IMR-90 (cell line): ENCODE results near the gene WRAP73. TPM values are rescaled to one million over a fixed set of nuclear protein-coding genes. Genes with fewer than 3 reads are reported as not detected.

Experiments used
- ATAC-seq: fragments of 200-7000 bp; cut with Tn5 transposase; 2 replicates; pipeline ENCODE4 v1.9.1; 2020; ENCODE audit warnings: low read depth, mild to moderate bottlenecking, moderate library complexity
- BruUV-seq: library from RNA; stranded (reverse); fragments of 400-500 nt; replicated peaks from 2 replicates; lab custom pipeline; 2021; lab: Mats Ljungman, UMichigan
- CTCF ChIA-PET: fragments of 300-600 bp; formaldehyde crosslinking; extraction: SDS; loops from one replicate; lab custom pipeline; 2021; ENCODE audit warnings: antibody characterized with exemption; lab: Yijun Ruan, JAX
- POLR2A ChIA-PET: fragments of 300-600 bp; sonication (Branson Sonifier 250); formaldehyde crosslinking; loops from one replicate; lab custom pipeline; 2022; ENCODE audit warnings: antibody characterized with exemption; ENCODE audit not compliant: unreplicated experiment; lab: Charles Lee
- DNase-seq: peaks from one replicate; pipeline ENCODE4 v3.0.0; 2013
- H2AFZ ChIP-seq: replicated peaks from 2 replicates; pipeline ENCODE3; 2013; ENCODE audit warnings: low read length, mild to moderate bottlenecking; ENCODE audit not compliant: poor library complexity
- H2AK5ac ChIP-seq: 2 replicates; pipeline ENCODE4 v1.6.1; 2013; ENCODE audit warnings: low read depth, low read length, inconsistent platforms
- H2AK9ac ChIP-seq: replicated peaks from 2 replicates; pipeline ENCODE3; 2013; ENCODE audit warnings: mild to moderate bottlenecking, low read depth, low read length, moderate library complexity; ENCODE audit not compliant: poor library complexity
- H2BK120ac ChIP-seq: 2 replicates; pipeline ENCODE4 v1.6.1; 2013; ENCODE audit warnings: low read depth, low read length, inconsistent platforms
- H2BK15ac ChIP-seq: 3 replicates; pipeline ENCODE4 v1.6.1; 2013; ENCODE audit warnings: low read depth, low read length, inconsistent platforms
- H2BK20ac ChIP-seq: 2 replicates; pipeline ENCODE4 v1.6.1; 2013; ENCODE audit warnings: low read depth, mild to moderate bottlenecking, inconsistent platforms, low read length, moderate library complexity
- H2BK5ac ChIP-seq: 2 replicates; pipeline ENCODE4 v1.6.1; 2013; ENCODE audit warnings: mild to moderate bottlenecking, low read depth, low read length, inconsistent platforms; ENCODE audit not compliant: poor library complexity, severe bottlenecking
- H3K14ac ChIP-seq: replicated peaks from 2 replicates; pipeline ENCODE4 v1.6.1; 2013; ENCODE audit warnings: low read depth, low read length, inconsistent platforms
- H3K18ac ChIP-seq: 2 replicates; pipeline ENCODE4 v1.6.1; 2013; ENCODE audit warnings: low read depth, low read length, control low read depth
- H3K23ac ChIP-seq: 2 replicates; pipeline ENCODE4 v1.6.1; 2013; ENCODE audit warnings: low read depth, low read length, inconsistent platforms
- H3K27ac ChIP-seq: 2 replicates; pipeline ENCODE4 v1.5.1; 2013; ENCODE audit warnings: mild to moderate bottlenecking, control low read depth, low read length; ENCODE audit not compliant: insufficient read depth
- H3K27me3 ChIP-seq: 2 replicates; pipeline ENCODE4 v1.6.1; 2013; ENCODE audit warnings: low read length; ENCODE audit not compliant: control insufficient read depth, insufficient read depth
- H3K36me3 ChIP-seq: 2 replicates; pipeline ENCODE4 v1.6.1; 2013; ENCODE audit warnings: low read length, mixed read lengths; ENCODE audit not compliant: control insufficient read depth, insufficient read depth
- H3K4ac ChIP-seq: 2 replicates; pipeline ENCODE4 v1.6.1; 2013; ENCODE audit warnings: low read depth, low read length, inconsistent platforms
- H3K4me1 ChIP-seq: 2 replicates; pipeline ENCODE4 v1.6.1; 2013; ENCODE audit warnings: low read length, mixed read lengths; ENCODE audit not compliant: control insufficient read depth, insufficient read depth
- H3K4me2 ChIP-seq: 2 replicates; pipeline ENCODE4 v1.6.1; 2013; ENCODE audit warnings: low read depth, mild to moderate bottlenecking, control low read depth, low read length, moderate library complexity
- H3K4me3 ChIP-seq: 2 replicates; pipeline ENCODE4 v1.5.1; 2013; ENCODE audit warnings: low read depth, mild to moderate bottlenecking, control low read depth, low read length, moderate library complexity; ENCODE audit not compliant: insufficient read depth
- H3K56ac ChIP-seq: 2 replicates; pipeline ENCODE4 v1.6.1; 2013; ENCODE audit warnings: low read length, inconsistent platforms; ENCODE audit not compliant: insufficient read depth; ENCODE audit errors: extremely low read depth
- H3K79me1 ChIP-seq, 2 experiments: 2 replicates each; pipeline ENCODE4 v1.6.1; 2013; ENCODE audit warnings: low read length in 2 of 2, inconsistent platforms in 1 of 2, low read depth in 1 of 2
- H3K9ac ChIP-seq: 2 replicates; pipeline ENCODE4 v1.6.1; 2013; ENCODE audit warnings: low read depth, low read length, control low read depth
- H3K9me1 ChIP-seq: 2 replicates; pipeline ENCODE4 v1.6.1; 2013; ENCODE audit warnings: low read length, inconsistent platforms; ENCODE audit not compliant: insufficient read depth
- H3K9me3 ChIP-seq: 2 replicates; pipeline ENCODE4 v1.6.1; 2013; ENCODE audit warnings: low read length; ENCODE audit not compliant: control insufficient read depth, insufficient read depth
- H4K20me1 ChIP-seq: 2 replicates; pipeline ENCODE4 v1.6.1; 2013; ENCODE audit warnings: low read length, inconsistent platforms; ENCODE audit not compliant: insufficient read depth
- H4K5ac ChIP-seq: 2 replicates; pipeline ENCODE4 v1.6.1; 2013; ENCODE audit warnings: mild to moderate bottlenecking, low read depth, low read length, control low read depth
- H4K8ac ChIP-seq, 2 experiments: 2 replicates each; pipeline ENCODE4 v1.6.1; 2013; ENCODE audit warnings: low read depth in 2 of 2, low read length in 2 of 2, control low read depth in 1 of 2, inconsistent platforms in 1 of 2
- H4K91ac ChIP-seq: 2 replicates; pipeline ENCODE4 v1.6.1; 2013; ENCODE audit warnings: low read depth, low read length, inconsistent platforms; ENCODE audit not compliant: insufficient read depth
- CTCF ChIP-seq: conservative IDR thresholded peaks from 2 replicates; pipeline ENCODE4 v1.5.1; 2012; ENCODE audit warnings: mild to moderate bottlenecking, low read depth, low read length, improper control_type of control experiment
- MAFK ChIP-seq: IDR thresholded peaks from 2 replicates; pipeline ENCODE4 v1.6.1; 2012; ENCODE audit warnings: low read depth, low read length, improper control_type of control experiment
- MXI1 ChIP-seq: IDR thresholded peaks from 2 replicates; pipeline ENCODE4 v1.6.1; 2012; ENCODE audit warnings: low read depth, mild to moderate bottlenecking, low read length, moderate library complexity, borderline replicate concordance
- NFE2L2 ChIP-seq: fragments of 150-350 bp; IDR thresholded peaks from 2 replicates; pipeline ENCODE4 v1.6.1; 2016; ENCODE audit warnings: low read depth, mild to moderate bottlenecking, low read length
- WGBS, 2 experiments: methylation state at CpG; one replicate each; pipeline versions ENCODE4 v1.1.5 to v1.1.7; 2013; ENCODE audit warnings: missing lambda C conversion rate in 2 of 2; ENCODE audit not compliant: insufficient read length in 1 of 2; ENCODE audit errors: extremely low coverage in 2 of 2; 5-methylcytosine and 5-hydroxymethylcytosine counted together
- dilution Hi-C: fragments of 300-500 bp; cut with HindIII; formaldehyde crosslinking; loops from one replicate; pipeline ENCODE4 v1.14.3; 2018; ENCODE audit warnings: low sequenced_read_pairs; ENCODE audit not compliant: unreplicated experiment
- in situ Hi-C: fragments of 300-500 bp; cut with MboI; formaldehyde crosslinking; loops from 3 replicates; pipeline ENCODE4 v1.14.3; 2019; ENCODE audit warnings: low sequenced_read_pairs, inconsistent platforms, mixed read lengths
- intact Hi-C: fragments of 100-400 bp; cut with micrococcal nuclease; formaldehyde crosslinking; loops from 2 replicates; pipeline ENCODE4 v1.10.0; 2022
- polyA plus RNA-seq, 3 experiments: library from polyadenylated mRNA; depleted of rRNA; stranded (reverse); fragments of >200 nt; gene quantifications; 2 replicates each; pipeline ENCODE4 v1.2.3, GENCODE V29; 2012; ENCODE audit warnings: low replicate concordance in 1 of 3
- total RNA-seq: library from RNA; depleted of rRNA; stranded (reverse); fragments of >200 nt; gene quantifications from 2 replicates; pipeline ENCODE4 v1.2.3, GENCODE V29; 2012

WRAP73 gene
- total and polyA plus RNA-seq, 2 of the 4 experiments (the other 2 are of a cell fraction): 10.8 to 23.6 TPM

- Histone ChIP-seq H4K5ac (no peak overlapping the region), H3K9ac (no peak overlapping the region), H3K9me3 (no peaks in the 10 kb centered on the region), H2AK9ac (peak overlapping the region; percentile 65), H3K36me3 (no peaks in the 10 kb centered on the region), H2BK15ac (no peak overlapping the region), H3K27ac (no peak overlapping the region), H4K91ac (no peak overlapping the region), H2BK5ac (no peak overlapping the region), H3K18ac (no peak overlapping the region), H2BK120ac (no peak overlapping the region), H2AFZ (no peak overlapping the region), H3K27me3 (peaks cover 11% of the 10 kb centered on the region), H3K4ac (no peak overlapping the region), H3K9me1 (no peaks in the 10 kb centered on the region), H2AK5ac (no peak overlapping the region), H3K56ac (no peak overlapping the region), H3K4me2 (no peak overlapping the region), H2BK20ac (no peak overlapping the region), H3K4me1 (no peaks in the 10 kb centered on the region), H3K4me3 (no peak overlapping the region), H3K79me1 (no peaks in the 10 kb centered on the region), H4K20me1 (no peaks in the 10 kb centered on the region), H3K14ac (no peak overlapping the region), H4K8ac (no peak overlapping the region), H3K23ac (no peak overlapping the region)
- dilution Hi-C loops (no loop called here), intact Hi-C loops (no loop called here), in situ Hi-C loops (no loop called here)
- DNase-seq: no peak
- TF ChIP-seq CTCF: no peak
- no peak for TF ChIP-seq MAFK
- TF ChIP-seq NFE2L2: no peak
- no peak for TF ChIP-seq MXI1
- WGBS, 2 experiments: 58% methylated on average over 10 of the region's 11 CpGs; no CpG with 5 or more reads in 1 of the 2 experiments
- POLR2A ChIA-PET: no interaction called here
- ATAC-seq: no peak
- CTCF ChIA-PET: no interaction called here
- no TSS peak for BruUV-seq
Measured at GRCh38 chr1:3597599-3597964, 52.3 kb downstream of the WRAP73 start.
